GM19438 (cell line): ENCODE measurements around the gene PLAA.
"Not testable (repeated sequence)": the region's sequence is repeated elsewhere in the genome, so short reads cannot be mapped to it uniquely, and the experiment has no call there.

Experiments
- ATAC-seq: cut with Tn5 transposase; IDR thresholded peaks from one replicate; pipeline ENCODE4 v1.9.1; 2021; ENCODE audit warnings: low read depth; ENCODE audit not compliant: unreplicated experiment

PLAA gene

DNA sequence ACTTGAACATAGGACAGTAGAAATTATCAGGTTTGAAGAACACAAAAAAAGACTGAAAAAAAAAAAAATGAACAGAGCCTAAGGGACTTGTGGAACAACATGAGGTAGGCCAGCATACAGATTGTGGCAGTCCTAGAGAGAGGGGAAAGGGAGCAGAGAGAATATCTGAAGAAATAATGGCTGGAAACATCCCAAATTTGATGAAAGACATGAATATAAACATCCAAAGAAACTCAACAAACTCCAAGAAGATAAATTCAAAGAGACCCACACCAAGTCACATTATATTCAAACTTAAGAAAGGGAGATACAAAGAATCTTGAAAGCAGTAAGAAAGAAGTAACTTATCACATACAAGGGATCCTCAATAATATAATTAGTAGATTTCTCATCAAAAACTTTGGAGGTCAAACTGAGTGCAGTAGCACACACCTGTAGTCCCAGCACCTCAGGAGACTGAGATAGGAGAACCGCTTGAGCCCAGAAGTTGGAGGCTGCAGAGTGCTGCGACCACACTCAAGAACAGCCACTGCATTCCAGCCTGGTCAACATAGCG, 9.1 kb downstream of the PLAA start:
- no peak for ATAC-seq

DNA sequence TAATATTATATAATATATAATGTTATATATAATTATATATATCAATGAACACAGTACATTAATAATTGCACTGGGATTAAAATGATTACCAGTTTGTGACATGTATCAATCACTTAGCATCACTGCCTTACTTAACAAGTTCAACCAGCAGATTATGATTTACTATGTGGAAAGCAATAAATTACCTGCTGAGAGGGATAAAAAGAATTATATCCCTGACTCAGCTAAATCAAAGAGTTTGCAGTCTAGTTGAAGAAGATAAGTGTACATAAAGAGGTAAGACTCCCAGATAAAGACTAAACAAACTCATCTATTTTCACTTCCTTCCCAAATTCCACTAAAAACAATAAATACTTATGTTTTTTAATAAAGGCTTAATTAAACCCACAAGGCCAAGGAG, 11.2 kb downstream of the PLAA start:
- ATAC-seq, result no peak

DNA sequence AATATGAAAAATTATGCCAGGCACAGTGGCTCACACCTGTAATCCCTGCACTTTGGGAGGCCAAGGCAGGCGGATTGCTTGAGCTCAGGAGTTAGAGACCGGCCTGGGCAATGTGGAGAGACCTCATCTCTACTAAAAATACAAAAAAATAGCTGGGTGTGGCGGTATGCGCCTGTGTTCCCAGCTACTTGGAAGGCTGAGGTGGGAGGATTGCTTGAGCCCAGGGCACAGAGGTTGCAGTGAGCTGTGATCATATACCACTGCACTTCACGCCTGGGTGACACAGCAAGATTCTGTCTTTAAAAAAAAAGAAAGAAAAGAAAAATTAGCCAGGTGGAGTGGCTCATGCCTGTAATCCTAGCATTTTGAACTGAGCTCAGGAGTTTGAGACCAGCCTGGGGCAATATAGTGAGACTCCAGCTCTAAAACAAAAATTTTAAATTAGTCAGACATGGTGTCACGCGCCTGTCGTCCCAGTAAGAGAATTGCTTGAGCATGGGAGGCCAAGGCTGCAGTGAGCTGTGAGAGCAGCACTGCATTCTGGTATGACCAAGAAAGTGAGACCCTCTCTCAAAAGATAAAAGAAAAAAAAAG, 18.0 kb downstream of the PLAA start:
- ATAC-seq, result no peak

DNA sequence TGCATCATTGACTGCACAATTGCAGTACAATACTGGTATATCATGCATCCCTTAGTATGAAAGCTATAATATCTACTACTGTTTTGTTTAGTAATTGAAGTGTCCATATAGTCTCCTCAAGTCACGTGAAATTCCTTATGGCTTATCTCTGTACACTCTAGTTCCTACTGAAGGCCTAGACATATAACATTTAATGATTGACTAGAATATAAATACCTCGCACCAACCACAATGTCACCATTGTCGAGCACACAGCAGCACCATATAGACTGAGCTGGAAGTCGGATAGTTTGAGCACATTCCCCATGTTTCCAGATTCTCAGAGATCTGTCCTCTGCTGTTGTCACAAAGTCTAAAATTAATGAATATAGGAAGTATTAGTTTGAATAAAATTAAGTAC, 21.4 kb downstream of the PLAA start:
- no peak for ATAC-seq

DNA sequence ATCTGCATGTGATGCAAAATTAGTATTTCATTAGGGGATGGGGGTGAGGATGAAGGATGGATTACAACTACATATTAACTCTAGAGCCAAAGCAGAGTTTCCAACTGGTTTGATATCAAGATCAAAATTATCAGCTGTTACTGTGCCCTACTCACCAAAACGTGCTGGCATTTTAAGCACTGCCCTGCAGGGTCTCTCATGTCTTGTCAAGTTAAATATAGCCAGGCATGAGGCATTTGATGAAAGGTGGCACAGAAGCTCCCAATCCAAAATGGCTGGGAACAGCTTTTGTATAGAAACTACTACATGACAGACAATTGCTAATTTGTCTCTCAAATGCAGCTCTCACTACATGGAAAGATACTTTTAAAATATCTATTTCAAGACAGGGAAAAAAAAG, 27.3 kb downstream of the PLAA start:
- no peak for ATAC-seq

DNA sequence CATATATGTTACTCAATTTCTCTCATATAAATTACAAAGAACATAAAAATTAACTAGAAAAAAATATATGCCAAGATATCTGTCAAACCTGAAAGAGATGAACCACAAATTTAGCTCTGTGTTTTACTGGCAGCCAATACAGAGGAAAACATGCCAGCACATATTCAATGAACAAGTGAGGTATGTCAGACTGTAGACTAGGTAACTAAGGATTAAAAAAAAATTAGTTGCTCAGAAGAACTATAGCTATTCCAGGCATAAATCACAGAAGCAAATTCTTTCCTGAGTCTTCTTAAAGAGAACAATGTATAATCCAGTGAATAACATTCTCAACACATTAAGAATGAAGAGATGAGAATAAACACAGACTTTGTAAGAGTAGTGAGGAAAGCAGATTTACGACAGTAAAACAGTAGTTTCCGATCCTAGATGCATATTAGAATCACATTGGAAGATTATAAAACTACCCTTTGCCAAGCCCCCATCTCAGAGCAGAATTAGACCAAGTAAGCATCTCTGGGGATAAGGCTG, 33.8 kb downstream of the PLAA start:
- no peak for ATAC-seq

DNA sequence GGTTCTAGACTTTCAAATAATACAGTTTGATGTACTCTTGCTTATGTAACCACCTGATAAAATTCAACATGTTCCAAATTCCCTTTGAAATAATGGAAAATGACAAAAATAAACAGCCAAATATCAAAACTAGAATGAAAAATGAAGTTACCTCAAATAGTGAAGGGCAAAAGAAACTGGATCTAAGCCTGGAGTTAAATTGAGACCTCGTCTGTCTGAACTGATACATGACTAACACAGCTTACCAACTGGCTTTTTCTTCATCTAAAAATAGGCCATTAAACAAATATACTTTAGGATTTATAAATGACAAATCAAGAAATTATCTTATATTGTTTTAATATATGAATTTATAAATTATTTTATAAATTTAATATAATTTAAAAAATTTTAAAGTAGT, 42.4 kb downstream of the PLAA start:
- no peak for ATAC-seq

DNA sequence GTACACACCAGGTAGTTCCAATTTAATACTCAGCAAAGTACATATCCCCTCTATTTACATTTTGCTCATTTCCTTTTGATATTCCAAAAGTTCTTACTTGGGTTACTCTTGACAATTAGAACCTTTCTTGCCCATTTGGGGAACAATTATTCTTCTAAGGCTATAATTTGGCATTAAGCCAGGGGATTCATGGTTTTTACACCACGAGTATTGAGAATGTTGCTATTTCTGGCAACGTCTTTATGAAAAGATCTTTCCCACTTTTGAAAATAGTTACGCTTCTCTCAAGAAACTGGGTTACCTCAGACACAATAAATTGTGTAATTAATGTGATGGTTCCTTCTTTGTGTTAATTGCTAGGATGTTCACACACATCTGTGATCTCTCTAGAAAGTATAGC, 43.0 kb downstream of the PLAA start:
- no peak for ATAC-seq

DNA sequence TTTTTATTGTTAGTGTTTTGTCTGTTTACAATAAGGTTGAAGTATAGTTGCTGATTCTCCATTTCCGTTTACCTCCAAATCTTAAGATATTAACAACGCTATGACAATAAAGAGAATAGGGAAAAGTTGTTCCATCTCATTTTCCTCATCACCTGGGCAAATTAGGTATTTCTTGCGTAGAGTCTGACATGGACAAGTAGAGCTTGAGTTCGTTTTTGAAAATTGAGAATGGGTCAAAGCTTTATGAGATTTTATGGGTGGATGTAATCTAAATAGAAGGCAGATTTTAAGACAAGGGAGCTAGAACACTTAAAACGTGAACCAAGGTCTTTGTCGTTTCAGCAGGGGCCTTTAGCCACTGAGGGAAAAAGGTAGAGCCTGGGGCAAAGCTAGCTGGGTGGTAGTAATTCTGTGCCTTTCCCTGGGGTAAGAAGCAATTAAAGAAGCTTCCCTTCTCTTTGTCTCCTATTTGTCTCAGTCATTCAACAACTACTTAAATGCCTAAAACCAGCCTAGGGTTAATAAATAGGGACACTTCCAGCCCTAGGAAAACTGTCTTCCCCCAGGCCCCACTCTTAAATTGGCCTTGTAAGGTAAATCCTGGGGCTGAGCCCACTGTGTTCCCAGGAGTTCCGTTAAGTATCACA, 53.9 kb downstream of the PLAA start:
- ATAC-seq, result no peak

DNA sequence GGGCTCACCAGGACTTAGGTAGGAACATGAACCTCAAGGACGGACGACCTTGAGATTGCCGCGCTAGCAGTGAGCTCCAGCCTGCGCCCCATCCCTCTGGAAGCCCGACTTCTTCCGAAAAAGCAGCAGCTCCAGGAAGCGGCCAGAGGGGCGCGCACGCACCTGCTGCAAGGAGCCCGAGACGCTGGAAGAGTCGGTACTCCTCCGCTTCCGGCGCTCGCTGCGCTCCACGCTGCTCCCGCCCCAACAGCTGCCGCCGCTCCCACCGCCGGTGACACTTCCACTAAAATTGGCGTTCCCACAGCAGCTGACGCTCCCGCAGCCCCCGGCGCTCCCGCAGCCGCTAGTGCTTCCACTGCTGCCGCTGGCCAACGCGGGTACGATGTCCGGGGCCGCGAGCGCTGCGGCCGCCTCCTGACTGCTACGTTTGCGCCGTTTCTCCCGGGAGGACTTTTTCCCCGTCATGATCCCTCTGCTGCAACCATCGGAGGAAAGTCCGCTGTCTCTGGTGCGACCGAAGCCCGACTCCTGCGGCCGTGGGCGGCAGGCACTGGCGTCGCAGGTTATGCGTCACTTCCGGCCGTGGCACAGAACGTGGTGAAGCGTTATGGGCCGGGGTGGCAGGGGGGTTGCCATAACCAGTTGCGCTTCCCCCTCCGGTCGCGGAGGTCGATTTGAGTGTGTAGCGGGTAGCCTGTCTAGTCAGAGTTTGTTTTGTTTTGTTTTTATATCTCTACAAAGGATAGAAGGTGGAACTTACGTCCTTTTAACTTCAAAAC, 54.6 kb downstream of the PLAA start, which contains the start of gene CAAP1:
CAAP1 (minus strand) TSS at position 552 of the 779 bp plus-strand sequence; CDS start at position 465, 87 bp downstream.
- peak; percentile 91 for ATAC-seq

DNA sequence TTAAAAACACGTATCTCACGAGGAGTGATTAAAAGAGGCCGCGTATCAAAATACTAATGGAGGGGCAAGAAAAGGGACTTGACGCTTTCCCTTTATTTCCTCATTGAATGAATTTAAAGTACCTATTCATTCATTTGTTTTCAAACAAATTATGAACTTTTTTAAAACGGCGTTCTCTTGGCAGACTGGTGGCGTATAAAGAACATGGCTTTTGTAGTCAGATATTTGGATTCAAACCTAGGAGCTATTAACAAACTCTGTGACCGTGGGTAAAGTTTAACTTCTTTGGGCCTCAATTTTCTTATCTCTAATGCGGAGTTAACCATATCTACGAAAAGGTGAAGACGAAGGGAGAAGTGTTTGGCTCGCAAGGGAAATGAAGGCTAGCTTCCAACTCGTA, 55.3 kb downstream of the PLAA start:
- no peak for ATAC-seq

DNA sequence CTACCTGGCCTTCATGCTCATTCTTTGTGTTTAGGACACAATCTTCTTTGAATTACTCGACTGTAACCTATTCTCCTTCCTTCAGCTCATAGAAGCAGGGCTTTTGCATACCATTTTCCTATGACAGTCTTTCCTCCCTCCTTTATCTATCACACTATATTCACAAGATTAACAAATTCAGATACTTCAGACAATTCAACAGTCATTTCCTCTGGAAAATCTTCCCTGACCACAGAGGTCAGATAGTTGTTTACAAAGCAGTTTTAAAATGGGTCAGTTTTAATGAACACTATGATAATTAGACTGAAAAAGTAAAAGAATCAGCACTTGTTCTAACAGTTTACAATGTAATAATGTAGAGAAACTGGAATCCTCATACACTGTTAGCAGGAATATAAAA, 58.8 kb downstream of the PLAA start:
- ATAC-seq, result no peak

DNA sequence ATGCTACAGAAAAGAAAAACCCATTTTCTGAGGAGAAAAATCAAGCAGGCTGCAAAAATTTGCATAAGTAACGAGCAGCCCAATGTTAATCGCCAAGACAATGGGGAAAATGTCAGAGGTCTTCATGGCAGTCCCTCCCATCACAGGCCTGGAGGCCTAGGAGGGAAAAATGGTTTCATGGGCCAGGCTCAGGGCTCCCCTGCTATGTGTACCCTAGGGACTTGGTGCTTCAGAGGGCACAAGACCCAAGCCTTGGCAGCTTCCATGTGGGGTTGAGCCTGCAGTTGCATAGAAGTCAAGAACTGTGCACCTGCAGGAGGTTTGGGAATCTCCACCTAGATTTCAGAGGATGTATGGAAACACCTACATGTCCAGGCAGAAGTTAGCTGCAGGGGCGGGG, 64.9 kb downstream of the PLAA start:
- no peak for ATAC-seq

DNA sequence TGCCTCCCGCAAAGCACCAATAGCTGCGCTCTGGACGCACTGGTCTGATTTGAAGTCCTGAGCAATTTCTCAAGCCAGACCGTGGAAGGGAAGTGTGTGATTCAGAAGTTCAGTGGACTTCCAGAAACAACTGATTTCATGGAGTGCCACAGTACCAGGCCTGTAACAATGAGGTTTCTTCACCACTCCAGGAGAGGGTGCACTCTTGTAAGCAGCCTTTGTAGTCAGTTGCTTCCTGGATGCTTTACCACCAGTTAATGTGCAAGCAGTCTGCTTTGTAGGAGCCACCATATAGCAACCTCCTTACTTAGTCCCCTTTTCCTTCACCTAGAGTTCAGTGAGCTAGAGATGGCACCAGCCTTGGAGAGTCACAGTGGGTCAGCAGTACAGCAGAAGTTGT, 66.8 kb downstream of the PLAA start:
- no peak for ATAC-seq

DNA sequence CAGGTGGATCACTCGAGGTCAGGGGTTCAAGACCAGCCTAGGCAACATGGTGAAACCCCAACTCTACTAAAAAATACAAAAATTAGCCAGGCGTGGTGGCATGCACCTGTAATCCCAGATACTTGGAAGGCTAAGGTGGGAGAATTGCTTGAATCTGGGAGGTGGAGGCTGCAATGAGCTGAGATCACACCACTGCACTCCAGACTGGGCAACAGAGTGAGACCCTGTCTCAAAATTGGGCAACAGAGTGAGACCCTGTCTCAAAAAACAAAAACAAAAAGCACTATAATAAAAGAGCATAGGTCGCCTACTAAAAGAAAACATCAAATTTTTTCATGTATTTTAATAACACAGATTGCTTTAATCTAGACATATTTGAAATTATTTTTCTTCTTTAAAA, 71.9 kb downstream of the PLAA start:
- not testable (repeated sequence) for ATAC-seq

DNA sequence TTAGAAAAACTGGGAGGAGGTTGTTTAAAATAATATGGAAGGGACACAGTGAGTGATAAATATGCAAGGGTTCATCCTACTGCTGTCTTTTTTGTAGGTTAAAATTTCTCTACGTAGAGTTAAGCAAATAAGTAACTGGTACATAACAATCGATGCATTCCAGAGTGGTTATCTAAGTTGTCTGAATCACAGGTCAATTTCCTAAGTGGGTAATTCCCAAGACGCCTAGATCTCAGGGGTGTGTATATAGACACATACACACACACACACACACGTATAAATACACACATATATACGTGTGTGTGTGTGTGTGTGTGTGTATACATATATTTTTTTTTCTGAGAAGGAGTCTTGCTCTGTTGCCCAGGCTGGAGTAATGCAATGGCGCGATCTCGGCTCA, 76.8 kb downstream of the PLAA start:
- no peak for ATAC-seq

DNA sequence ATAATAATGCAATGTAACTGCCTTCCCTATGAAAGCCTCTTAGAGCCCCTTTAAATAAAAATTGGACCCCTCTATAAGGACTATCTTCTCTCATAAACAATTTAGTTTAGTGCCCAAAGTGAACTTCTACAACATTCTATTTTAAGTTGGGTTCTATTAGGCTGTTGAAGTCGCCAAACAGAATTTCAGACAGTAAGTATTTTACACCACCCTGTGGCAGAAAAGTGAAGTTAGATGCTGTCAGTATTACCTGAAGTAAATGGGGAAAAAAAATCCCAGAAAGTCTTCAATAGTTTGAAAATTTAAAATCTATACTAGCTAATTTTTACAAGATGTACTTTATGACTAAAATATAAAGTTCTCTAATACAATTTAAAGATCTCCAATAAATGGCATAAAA, 84.0 kb downstream of the PLAA start:
- no peak for ATAC-seq

DNA sequence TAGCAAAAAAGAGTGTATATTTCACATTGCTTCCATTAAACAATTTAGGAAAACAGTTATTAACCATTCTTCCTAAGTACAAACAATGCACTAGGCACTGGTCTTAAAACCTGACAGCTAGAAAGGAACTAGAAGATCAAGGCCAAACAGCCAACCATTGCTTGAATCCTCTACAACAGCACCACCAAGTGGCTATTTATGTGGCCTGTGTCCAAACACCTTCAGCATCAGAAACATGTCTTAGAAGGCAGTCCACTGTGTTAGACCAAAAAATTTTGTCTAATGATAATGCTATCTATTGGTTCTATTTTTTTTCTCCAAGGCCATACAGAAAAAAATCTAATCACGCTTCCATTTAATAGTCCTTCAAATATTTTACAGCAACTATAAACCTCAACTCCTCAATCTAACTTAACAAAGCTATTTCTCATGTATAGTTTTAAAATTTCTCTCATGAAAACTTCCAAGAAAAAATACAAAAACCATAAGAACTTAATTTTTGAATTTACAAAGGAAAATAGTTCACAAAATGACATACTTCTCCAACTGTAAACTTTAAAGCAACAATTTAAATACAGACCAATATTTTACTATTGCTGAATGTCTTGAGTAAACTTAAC, 90.5 kb downstream of the PLAA start:
- no peak for ATAC-seq
